ENCODE results near the gene IL13RA1.

DNA sequence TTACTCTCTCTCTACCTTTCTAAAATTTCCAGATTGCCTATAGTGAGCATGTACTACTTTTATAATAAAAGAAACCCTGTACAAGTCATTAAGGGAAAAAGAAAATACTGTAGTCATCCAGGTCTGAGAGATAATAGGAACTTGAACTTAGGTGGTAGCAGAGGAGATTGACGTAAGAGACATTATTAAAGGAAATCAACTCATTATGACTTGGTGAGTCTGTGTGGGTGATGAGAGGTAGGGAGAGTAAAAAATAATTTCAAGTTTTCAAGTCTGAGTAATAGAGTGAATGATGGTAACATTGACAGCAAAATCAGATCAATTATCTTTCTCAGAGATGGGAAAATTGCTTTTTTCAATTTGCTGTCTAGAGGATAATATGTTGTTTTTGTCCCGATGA, 52.2 kb downstream of the IL13RA1 start:
- TF ChIP-seq, protein P1, sequence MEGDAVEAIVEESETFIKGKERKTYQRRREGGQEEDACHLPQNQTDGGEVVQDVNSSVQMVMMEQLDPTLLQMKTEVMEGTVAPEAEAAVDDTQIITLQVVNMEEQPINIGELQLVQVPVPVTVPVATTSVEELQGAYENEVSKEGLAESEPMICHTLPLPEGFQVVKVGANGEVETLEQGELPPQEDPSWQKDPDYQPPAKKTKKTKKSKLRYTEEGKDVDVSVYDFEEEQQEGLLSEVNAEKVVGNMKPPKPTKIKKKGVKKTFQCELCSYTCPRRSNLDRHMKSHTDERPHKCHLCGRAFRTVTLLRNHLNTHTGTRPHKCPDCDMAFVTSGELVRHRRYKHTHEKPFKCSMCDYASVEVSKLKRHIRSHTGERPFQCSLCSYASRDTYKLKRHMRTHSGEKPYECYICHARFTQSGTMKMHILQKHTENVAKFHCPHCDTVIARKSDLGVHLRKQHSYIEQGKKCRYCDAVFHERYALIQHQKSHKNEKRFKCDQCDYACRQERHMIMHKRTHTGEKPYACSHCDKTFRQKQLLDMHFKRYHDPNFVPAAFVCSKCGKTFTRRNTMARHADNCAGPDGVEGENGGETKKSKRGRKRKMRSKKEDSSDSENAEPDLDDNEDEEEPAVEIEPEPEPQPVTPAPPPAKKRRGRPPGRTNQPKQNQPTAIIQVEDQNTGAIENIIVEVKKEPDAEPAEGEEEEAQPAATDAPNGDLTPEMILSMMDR (IDR thresholded peaks at IDR 0.05), result no peak
- TF ChIP-seq TP53 (CRISPR knock-in tag; IDR thresholded peaks at IDR 0.05) (no peak), RAD21 (conservative IDR thresholded peaks at IDR 0.05 in 1 of 2, IDR thresholded peaks at IDR 0.05 in 1 of 2) (no peak), MAZ (IDR thresholded peaks at IDR 0.05; ENCODE audit: borderline replicate concordance, low read depth, low read length) (no peak), POLR2A (IDR thresholded peaks at IDR 0.05; ENCODE audit: low read length) (no peak), CHD4 (IDR thresholded peaks at IDR 0.05; ENCODE audit: borderline replicate concordance) (no peak), HOXA7 (CRISPR knock-in tag; IDR thresholded peaks at IDR 0.05) (no peak), CBX2 (IDR thresholded peaks at IDR 0.05; ENCODE audit: borderline replicate concordance, low read depth) (no peak)
- TF ChIP-seq, protein P2, sequence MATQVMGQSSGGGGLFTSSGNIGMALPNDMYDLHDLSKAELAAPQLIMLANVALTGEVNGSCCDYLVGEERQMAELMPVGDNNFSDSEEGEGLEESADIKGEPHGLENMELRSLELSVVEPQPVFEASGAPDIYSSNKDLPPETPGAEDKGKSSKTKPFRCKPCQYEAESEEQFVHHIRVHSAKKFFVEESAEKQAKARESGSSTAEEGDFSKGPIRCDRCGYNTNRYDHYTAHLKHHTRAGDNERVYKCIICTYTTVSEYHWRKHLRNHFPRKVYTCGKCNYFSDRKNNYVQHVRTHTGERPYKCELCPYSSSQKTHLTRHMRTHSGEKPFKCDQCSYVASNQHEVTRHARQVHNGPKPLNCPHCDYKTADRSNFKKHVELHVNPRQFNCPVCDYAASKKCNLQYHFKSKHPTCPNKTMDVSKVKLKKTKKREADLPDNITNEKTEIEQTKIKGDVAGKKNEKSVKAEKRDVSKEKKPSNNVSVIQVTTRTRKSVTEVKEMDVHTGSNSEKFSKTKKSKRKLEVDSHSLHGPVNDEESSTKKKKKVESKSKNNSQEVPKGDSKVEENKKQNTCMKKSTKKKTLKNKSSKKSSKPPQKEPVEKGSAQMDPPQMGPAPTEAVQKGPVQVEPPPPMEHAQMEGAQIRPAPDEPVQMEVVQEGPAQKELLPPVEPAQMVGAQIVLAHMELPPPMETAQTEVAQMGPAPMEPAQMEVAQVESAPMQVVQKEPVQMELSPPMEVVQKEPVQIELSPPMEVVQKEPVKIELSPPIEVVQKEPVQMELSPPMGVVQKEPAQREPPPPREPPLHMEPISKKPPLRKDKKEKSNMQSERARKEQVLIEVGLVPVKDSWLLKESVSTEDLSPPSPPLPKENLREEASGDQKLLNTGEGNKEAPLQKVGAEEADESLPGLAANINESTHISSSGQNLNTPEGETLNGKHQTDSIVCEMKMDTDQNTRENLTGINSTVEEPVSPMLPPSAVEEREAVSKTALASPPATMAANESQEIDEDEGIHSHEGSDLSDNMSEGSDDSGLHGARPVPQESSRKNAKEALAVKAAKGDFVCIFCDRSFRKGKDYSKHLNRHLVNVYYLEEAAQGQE (IDR thresholded peaks at IDR 0.05), result no peak

Measured in A549 (cell line).